HepG2 (cell line): ENCODE data around the gene UNG. TPM values are rescaled to one million over a fixed set of nuclear protein-coding genes. Genes with fewer than 3 reads are reported as not detected.

Source experiments
- FOXA3 ChIP-seq: IDR thresholded peaks from 2 replicates; pipeline ENCODE4 v1.6.1; 2016; ENCODE audit warnings: missing genetic modification reagents, missing compliant biosample characterization
- GATA4 ChIP-seq: sonication (generic); IDR thresholded peaks from 2 replicates; pipeline ENCODE4 v1.6.1; 2016; ENCODE audit warnings: antibody characterized with exemption, low read depth, borderline replicate concordance
- GATAD1 ChIP-seq: IDR thresholded peaks from 2 replicates; pipeline ENCODE4 v1.6.1; 2016; ENCODE audit warnings: missing genetic modification reagents, missing compliant biosample characterization
- JUND ChIP-seq: sonication (generic); formaldehyde crosslinking; IDR thresholded peaks from 2 replicates; pipeline ENCODE4 v1.8.0; 2022; ENCODE audit warnings: mild to moderate bottlenecking, missing genetic modification reagents
- NRL ChIP-seq: sonication (generic); formaldehyde crosslinking; IDR thresholded peaks from 2 replicates; pipeline ENCODE4 v1.5.0; 2020; ENCODE audit warnings: missing genetic modification reagents, mild to moderate bottlenecking, moderate library complexity, borderline replicate concordance
- REL ChIP-seq: sonication (generic); formaldehyde crosslinking; conservative IDR thresholded peaks from 2 replicates; pipeline ENCODE4 v1.8.0; 2022; ENCODE audit warnings: mild to moderate bottlenecking, missing genetic modification reagents, moderate library complexity
- SMARCC2 ChIP-seq: fragments of 450-650 bp; IDR thresholded peaks from 2 replicates; pipeline ENCODE4 v1.6.1; 2017; ENCODE audit warnings: antibody characterized with exemption, mild to moderate bottlenecking
- SNAI1 ChIP-seq: sonication (generic); formaldehyde crosslinking; IDR thresholded peaks from 2 replicates; pipeline ENCODE4 v1.5.0; 2020; ENCODE audit warnings: mild to moderate bottlenecking, missing genetic modification reagents, borderline replicate concordance
- TRIM24 ChIP-seq: sonication (generic); formaldehyde crosslinking; IDR thresholded peaks from 2 replicates; pipeline ENCODE4 v1.8.0; 2022; ENCODE audit warnings: mild to moderate bottlenecking, missing genetic modification reagents
- ZNF317 ChIP-seq: sonication (generic); formaldehyde crosslinking; IDR thresholded peaks from 2 replicates; pipeline ENCODE4 v1.5.0; 2020; ENCODE audit warnings: mild to moderate bottlenecking, missing genetic modification reagents
- ZNF460 ChIP-seq: sonication (generic); formaldehyde crosslinking; IDR thresholded peaks from 2 replicates; pipeline ENCODE4 v1.5.1; 2020; ENCODE audit warnings: missing genetic modification reagents, mild to moderate bottlenecking, borderline replicate concordance
- ZNF839 ChIP-seq: sonication (generic); formaldehyde crosslinking; IDR thresholded peaks from 2 replicates; pipeline ENCODE4 v1.4.0; 2020; ENCODE audit warnings: missing genetic modification reagents, mild to moderate bottlenecking, borderline replicate concordance
- polyA plus RNA-seq, 8 experiments: library from polyadenylated mRNA; depleted of rRNA in 3 of 8; stranded (reverse) in 7 of 8; unstranded in 1 of 8; fragments of >200 nt; fragmentation: Illumina TruSeq in 4 of 8; extraction: Trizol in 4 of 8; gene quantifications; 2 replicates each; pipeline versions ENCODE4 v1.2.1 to v1.2.3, GENCODE V29; 2011 to 2016; ENCODE audit warnings: low read depth in 4 of 8, missing spikeins in 1 of 8, mixed read lengths in 1 of 8; ENCODE audit not compliant: insufficient read depth in 1 of 8
- total RNA-seq, 5 experiments: library from RNA; depleted of rRNA; stranded (reverse); fragments of >200 nt; fragmentation: Illumina TruSeq; extraction: Trizol; gene quantifications; 2 replicates each; pipeline ENCODE4 v1.2.3, GENCODE V29; 2016; ENCODE audit warnings: low read depth in 1 of 5
- TF ChIP-seq, protein P1 (sequence below): sonication (generic); formaldehyde crosslinking; IDR thresholded peaks from 2 replicates; pipeline ENCODE4 v1.4.0; 2020; ENCODE audit warnings: missing genetic modification reagents, borderline replicate concordance
- TF ChIP-seq, protein P2 (sequence below): sonication (generic); formaldehyde crosslinking; IDR thresholded peaks from 2 replicates; pipeline ENCODE4 v1.8.1; 2023; ENCODE audit warnings: missing genetic modification reagents, inconsistent platforms, borderline replicate concordance
- TF ChIP-seq, protein P3 (sequence below): sonication (generic); formaldehyde crosslinking; conservative IDR thresholded peaks from 2 replicates; pipeline ENCODE4 v1.8.0; 2022; ENCODE audit warnings: low read depth, missing genetic modification reagents
- TF ChIP-seq, protein P4 (sequence below): sonication (generic); formaldehyde crosslinking; IDR thresholded peaks from 2 replicates; pipeline ENCODE4 v1.5.0; 2020; ENCODE audit warnings: mild to moderate bottlenecking, missing genetic modification reagents, borderline replicate concordance
- TF ChIP-seq, protein P5 (sequence below): IDR thresholded peaks from 2 replicates; pipeline ENCODE4 v1.6.1; 2012; ENCODE audit warnings: low read depth, low read length, improper control_type of control experiment

UNG gene
- total and polyA plus RNA-seq, 2 of the 13 experiments (the other 11 are each of a cell fraction or from before 2014, with no cell fraction given), result 23.3 to 114 TPM

DNA sequence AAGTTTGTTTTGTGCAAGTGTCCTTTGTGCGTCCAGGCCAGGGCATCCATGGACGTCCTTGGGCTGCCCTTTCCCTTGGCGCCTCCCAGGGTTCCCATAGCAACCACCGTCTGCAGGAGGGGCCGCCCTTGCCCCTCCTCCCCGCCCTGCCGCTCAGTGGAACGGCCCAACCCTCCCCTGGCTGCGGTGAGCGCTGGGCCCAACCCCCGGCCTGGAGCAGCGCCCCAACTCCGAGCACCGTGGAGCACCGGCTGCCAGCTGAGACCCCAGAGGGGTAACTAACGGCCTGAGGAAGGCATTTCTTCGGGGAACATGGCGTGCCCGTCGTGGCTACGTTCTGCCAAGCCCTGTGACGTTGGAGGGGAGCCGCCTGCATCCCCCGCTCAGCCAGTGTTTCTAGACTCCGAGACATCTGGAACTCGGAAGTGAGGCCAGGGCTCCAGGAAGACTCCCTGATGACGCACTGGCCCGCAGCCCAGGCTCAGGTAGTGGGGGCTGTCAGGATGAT is 13.6 kb downstream of the UNG start (continued):
- TF ChIP-seq, protein P1, sequence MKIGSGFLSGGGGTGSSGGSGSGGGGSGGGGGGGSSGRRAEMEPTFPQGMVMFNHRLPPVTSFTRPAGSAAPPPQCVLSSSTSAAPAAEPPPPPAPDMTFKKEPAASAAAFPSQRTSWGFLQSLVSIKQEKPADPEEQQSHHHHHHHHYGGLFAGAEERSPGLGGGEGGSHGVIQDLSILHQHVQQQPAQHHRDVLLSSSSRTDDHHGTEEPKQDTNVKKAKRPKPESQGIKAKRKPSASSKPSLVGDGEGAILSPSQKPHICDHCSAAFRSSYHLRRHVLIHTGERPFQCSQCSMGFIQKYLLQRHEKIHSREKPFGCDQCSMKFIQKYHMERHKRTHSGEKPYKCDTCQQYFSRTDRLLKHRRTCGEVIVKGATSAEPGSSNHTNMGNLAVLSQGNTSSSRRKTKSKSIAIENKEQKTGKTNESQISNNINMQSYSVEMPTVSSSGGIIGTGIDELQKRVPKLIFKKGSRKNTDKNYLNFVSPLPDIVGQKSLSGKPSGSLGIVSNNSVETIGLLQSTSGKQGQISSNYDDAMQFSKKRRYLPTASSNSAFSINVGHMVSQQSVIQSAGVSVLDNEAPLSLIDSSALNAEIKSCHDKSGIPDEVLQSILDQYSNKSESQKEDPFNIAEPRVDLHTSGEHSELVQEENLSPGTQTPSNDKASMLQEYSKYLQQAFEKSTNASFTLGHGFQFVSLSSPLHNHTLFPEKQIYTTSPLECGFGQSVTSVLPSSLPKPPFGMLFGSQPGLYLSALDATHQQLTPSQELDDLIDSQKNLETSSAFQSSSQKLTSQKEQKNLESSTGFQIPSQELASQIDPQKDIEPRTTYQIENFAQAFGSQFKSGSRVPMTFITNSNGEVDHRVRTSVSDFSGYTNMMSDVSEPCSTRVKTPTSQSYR, result peak; percentile 74; the same call in 1 of the 2 replicates
- TF ChIP-seq ZNF317 (CRISPR knock-in tag) (peak; percentile 43; the same call in 1 of the 2 replicates), SNAI1 (CRISPR knock-in tag) (0 out of 2 replicates have a peak, but pooled peaks have one; percentile 46), ZNF839 (CRISPR knock-in tag) (peak; percentile 55; the same call in 1 of the 2 replicates), FOXA3 (0 out of 2 replicates have a peak, but pooled peaks have one; percentile 20), JUND (no peak), SMARCC2 (no peak), NRL (CRISPR knock-in tag) (peak; percentile 60), GATAD1 (peak; percentile 50), REL (CRISPR knock-in tag) (no peak), ZNF460 (no peak), GATA4 (peak; percentile 39; the same call in 1 of the 2 replicates), TRIM24 (no peak)
- TF ChIP-seq, protein P2, sequence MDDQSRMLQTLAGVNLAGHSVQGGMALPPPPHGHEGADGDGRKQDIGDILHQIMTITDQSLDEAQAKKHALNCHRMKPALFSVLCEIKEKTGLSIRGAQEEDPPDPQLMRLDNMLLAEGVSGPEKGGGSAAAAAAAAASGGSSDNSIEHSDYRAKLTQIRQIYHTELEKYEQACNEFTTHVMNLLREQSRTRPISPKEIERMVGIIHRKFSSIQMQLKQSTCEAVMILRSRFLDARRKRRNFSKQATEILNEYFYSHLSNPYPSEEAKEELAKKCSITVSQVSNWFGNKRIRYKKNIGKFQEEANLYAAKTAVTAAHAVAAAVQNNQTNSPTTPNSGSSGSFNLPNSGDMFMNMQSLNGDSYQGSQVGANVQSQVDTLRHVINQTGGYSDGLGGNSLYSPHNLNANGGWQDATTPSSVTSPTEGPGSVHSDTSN, result no peak
- TF ChIP-seq, protein P3, sequence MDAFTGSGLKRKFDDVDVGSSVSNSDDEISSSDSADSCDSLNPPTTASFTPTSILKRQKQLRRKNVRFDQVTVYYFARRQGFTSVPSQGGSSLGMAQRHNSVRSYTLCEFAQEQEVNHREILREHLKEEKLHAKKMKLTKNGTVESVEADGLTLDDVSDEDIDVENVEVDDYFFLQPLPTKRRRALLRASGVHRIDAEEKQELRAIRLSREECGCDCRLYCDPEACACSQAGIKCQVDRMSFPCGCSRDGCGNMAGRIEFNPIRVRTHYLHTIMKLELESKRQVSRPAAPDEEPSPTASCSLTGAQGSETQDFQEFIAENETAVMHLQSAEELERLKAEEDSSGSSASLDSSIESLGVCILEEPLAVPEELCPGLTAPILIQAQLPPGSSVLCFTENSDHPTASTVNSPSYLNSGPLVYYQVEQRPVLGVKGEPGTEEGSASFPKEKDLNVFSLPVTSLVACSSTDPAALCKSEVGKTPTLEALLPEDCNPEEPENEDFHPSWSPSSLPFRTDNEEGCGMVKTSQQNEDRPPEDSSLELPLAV (CRISPR knock-in tag), result no peak
- TF ChIP-seq, protein P4, sequence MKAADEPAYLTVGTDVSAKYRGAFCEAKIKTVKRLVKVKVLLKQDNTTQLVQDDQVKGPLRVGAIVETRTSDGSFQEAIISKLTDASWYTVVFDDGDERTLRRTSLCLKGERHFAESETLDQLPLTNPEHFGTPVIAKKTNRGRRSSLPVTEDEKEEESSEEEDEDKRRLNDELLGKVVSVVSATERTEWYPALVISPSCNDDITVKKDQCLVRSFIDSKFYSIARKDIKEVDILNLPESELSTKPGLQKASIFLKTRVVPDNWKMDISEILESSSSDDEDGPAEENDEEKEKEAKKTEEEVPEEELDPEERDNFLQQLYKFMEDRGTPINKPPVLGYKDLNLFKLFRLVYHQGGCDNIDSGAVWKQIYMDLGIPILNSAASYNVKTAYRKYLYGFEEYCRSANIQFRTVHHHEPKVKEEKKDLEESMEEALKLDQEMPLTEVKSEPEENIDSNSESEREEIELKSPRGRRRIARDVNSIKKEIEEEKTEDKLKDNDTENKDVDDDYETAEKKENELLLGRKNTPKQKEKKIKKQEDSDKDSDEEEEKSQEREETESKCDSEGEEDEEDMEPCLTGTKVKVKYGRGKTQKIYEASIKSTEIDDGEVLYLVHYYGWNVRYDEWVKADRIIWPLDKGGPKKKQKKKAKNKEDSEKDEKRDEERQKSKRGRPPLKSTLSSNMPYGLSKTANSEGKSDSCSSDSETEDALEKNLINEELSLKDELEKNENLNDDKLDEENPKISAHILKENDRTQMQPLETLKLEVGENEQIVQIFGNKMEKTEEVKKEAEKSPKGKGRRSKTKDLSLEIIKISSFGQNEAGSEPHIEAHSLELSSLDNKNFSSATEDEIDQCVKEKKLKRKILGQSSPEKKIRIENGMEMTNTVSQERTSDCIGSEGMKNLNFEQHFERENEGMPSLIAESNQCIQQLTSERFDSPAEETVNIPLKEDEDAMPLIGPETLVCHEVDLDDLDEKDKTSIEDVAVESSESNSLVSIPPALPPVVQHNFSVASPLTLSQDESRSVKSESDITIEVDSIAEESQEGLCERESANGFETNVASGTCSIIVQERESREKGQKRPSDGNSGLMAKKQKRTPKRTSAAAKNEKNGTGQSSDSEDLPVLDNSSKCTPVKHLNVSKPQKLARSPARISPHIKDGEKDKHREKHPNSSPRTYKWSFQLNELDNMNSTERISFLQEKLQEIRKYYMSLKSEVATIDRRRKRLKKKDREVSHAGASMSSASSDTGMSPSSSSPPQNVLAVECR (CRISPR knock-in tag), result peak; percentile 85; the same call in 1 of the 2 replicates
- TF ChIP-seq, protein P5, sequence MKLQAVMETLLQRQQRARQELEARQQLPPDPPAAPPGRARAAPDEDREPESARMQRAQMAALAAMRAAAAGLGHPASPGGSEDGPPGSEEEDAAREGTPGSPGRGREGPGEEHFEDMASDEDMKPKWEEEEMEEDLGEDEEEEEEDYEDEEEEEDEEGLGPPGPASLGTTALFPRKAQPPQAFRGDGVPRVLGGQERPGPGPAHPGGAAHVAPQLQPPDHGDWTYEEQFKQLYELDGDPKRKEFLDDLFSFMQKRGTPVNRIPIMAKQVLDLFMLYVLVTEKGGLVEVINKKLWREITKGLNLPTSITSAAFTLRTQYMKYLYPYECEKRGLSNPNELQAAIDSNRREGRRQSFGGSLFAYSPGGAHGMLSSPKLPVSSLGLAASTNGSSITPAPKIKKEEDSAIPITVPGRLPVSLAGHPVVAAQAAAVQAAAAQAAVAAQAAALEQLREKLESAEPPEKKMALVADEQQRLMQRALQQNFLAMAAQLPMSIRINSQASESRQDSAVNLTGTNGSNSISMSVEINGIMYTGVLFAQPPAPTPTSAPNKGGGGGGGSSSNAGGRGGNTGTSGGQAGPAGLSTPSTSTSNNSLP, result no peak
